GM13976 (cell line): ENCODE results near the gene ALDH4A1.

Source experiments
- DNase-seq: peaks from one replicate; pipeline ENCODE4 v3.0.0; 2012; ENCODE audit warnings: low spot score
- in situ Hi-C: fragments of 300-500 bp; cut with MboI; formaldehyde crosslinking; loops from one replicate; pipeline ENCODE4 v1.12.0; 2022; ENCODE audit warnings: low sequenced_read_pairs, mixed read lengths, inconsistent platforms; ENCODE audit not compliant: unreplicated experiment
- TF ChIP-seq, protein P1 (sequence below): IDR thresholded peaks from 2 replicates; pipeline ENCODE4 v1.5.1; 2012; ENCODE audit warnings: borderline replicate concordance, mild to moderate bottlenecking; ENCODE audit not compliant: insufficient read depth; ENCODE audit errors: extremely low read depth, missing control alignments, control extremely low read depth

Gene ALDH4A1

GRCh38 chr1:18907917-18908845, 5.8 kb upstream of the ALDH4A1 start:
- in situ Hi-C loops, result loop anchor here (25.0 kb wide), 1 partner anchor 179 kb away; no protein-coding TSS in a partner anchor
- no peak for DNase-seq
- TF ChIP-seq, protein P1, sequence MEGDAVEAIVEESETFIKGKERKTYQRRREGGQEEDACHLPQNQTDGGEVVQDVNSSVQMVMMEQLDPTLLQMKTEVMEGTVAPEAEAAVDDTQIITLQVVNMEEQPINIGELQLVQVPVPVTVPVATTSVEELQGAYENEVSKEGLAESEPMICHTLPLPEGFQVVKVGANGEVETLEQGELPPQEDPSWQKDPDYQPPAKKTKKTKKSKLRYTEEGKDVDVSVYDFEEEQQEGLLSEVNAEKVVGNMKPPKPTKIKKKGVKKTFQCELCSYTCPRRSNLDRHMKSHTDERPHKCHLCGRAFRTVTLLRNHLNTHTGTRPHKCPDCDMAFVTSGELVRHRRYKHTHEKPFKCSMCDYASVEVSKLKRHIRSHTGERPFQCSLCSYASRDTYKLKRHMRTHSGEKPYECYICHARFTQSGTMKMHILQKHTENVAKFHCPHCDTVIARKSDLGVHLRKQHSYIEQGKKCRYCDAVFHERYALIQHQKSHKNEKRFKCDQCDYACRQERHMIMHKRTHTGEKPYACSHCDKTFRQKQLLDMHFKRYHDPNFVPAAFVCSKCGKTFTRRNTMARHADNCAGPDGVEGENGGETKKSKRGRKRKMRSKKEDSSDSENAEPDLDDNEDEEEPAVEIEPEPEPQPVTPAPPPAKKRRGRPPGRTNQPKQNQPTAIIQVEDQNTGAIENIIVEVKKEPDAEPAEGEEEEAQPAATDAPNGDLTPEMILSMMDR, result no peak

DNA sequence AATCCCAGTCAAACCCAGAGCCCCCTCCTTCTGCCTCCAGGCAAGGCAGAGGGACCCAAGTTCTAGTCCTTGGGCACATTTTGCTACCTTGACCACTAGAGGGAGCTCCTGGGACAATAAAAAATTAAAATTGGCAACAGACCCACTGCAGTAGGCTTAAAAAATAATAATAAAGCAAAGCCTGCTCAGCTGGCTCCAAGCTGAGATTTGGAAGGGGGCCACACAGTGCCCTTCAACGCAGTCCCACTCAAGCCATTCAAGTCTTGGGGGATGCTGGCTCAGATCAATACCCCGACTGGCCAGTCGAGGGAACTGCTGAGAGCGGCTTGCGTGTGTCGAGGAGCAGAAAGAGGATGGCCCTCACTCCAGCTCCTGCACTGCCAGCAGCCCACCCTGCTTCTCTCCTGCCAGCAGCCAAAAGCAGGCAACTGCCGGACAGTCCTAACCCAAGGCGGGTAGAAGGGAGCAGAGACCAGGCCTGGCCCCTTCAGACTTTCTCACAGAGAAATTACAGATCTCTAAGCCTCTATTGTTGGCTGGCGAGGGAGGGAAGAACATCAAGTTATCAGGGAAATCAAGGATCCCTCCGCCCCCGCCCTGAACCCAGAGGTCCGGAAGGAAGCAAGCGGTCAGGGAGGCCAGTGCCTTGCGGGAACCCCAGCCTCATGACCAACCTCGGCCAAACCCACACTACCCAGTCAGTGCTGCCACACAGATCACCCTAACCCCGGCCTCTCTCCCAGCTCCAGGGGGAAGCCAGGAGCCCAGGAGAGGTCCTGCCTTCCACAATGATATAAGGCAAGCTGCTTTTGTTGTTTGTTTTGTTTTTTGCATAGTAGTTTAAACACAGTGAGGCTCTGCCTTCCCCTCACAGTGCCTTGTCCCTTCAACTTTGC, 4.9 kb upstream of the ALDH4A1 start:
- TF ChIP-seq, protein P1, result peak; percentile 66
- in situ Hi-C loops, result loop anchor here (25.0 kb wide), 1 partner anchor 180 kb away; no protein-coding TSS in a partner anchor
- peak; percentile 76 for DNase-seq

- in situ Hi-C loops, result loop anchor here (25.0 kb wide), 1 partner anchor 184 kb away; no protein-coding TSS in a partner anchor
- DNase-seq, result no peak
- TF ChIP-seq, protein P1, result no peak
These were observed 969 bp upstream of the ALDH4A1 start for GRCh38 chr1:18903291-18903756.

GRCh38 chr1:18901952-18902522, 318 bp downstream of the ALDH4A1 start:
- in situ Hi-C loops, result loop anchor here (25.0 kb wide), 1 partner anchor 185 kb away; no protein-coding TSS in a partner anchor
- DNase-seq, result no peak
- TF ChIP-seq, protein P1, result no peak

GRCh38 chr1:18901147-18901951, 1.0 kb downstream of the ALDH4A1 start:
- in situ Hi-C loops, result loop anchor here (25.0 kb wide), 1 partner anchor 186 kb away; no protein-coding TSS in a partner anchor
- TF ChIP-seq, protein P1, result no peak
- no peak for DNase-seq
